SK-MEL-5 (cell line): ENCODE data around the gene ITGA7. TPM values are rescaled to one million over a fixed set of nuclear protein-coding genes. Genes with fewer than 3 reads are reported as not detected.
"Not testable (repeated sequence)": the region's sequence is repeated elsewhere in the genome, so short reads cannot be mapped to it uniquely, and the experiment has no call there.

Experiments
- DNase-seq: peaks from one replicate; pipeline ENCODE4 v3.0.0-alpha.2; 2016; ENCODE audit warnings: low read depth, low spot score
- in situ Hi-C: cut with HindIII; loops from 2 replicates; pipeline ENCODE4 v1.10.0; 2016; ENCODE audit warnings: low sequenced_read_pairs, high pct_unique_total_duplicates, low pct_unique_long_range_greater_than_20kb
- total RNA-seq: library from RNA; depleted of rRNA; stranded (reverse); fragments of >200 nt; shearing (Covaris generic); gene quantifications from 2 replicates; pipeline ENCODE4 v1.2.3, GENCODE V29; 2014

ITGA7 gene
- total RNA-seq, 1 experiment from 2014 or later = 60.5 TPM

DNA sequence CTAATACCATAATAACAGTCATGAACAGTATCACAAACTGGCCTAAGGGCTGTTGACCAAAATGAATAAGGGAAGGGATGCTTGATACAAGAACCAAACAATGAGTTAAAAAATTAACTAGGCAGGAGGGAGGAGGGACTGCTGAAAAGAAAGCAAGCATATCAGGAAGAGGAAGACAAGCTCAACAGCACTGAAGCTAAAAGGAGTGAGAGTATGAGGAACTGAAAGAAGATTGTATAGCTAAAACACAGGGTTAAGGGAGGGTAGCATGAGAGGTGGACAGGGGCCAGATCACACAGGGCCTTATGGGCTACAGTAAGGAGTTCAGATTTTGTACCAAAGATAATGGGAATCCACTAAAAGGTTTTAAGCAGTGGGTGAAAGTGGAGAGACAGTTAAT is 34.1 kb downstream of the ITGA7 start:
- DNase-seq = no peak
- in situ Hi-C loops = no loop called here

DNA sequence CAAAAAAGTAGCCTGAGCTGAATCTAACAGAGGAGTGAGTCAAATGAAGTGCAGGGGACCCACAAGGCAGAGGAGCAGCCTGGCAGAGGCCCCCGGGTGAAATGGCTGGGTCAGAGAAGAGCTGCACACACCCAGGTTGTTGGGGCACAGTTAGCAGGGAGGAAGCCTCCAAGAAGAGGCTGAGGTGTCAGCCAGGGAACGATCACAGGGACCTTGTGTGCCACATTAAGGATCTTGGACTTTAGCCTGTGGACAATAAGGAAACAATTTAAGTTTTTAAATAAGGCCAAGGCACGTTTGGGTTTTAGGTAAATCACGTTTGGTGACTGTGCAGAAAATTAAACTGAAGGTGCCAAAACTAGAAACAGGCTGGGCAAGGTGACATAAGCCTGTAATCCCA is 36.0 kb downstream of the ITGA7 start:
- DNase-seq = no peak
- in situ Hi-C loops = no loop called here

DNA sequence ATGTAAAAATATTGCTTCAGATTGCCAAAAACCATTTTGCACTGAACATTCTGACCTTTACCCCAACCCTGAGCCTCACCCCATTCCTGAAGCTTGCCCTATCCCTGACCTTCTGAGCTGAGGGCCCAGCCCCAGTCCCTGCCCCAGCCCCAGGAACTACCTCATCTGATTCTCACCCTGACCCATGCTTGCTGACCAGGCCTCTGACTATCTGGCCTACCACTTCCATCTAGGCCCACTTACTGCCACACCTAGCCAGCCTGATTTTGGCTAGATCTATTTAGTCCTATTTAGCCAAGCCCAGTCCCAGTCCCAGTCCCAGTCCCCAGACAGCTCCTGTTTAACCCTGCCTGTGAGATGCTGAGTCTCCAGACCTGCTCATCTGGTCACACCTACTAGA is 37.4 kb downstream of the ITGA7 start:
- in situ Hi-C loops = no loop called here
- DNase-seq = no peak

DNA sequence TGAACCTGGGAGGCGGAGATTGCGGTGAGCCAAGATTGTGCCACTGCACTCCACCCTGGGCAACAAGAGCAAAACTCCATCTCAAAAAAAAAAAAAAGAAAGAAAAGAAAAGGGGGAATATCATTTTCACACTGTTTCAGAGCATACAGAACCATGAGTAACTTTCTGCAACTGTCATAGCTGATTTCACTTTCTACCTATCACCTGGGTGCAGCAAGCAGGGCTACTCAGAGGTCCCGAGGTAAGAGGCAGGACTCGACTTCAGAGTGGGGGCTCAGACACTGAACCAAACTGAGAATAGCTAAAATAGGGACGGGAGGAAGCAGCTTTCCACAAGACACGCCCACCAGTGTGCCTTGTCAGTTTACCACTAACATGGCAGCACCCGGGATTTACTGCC is 41.2 kb downstream of the ITGA7 start:
- in situ Hi-C loops = no loop called here

DNA sequence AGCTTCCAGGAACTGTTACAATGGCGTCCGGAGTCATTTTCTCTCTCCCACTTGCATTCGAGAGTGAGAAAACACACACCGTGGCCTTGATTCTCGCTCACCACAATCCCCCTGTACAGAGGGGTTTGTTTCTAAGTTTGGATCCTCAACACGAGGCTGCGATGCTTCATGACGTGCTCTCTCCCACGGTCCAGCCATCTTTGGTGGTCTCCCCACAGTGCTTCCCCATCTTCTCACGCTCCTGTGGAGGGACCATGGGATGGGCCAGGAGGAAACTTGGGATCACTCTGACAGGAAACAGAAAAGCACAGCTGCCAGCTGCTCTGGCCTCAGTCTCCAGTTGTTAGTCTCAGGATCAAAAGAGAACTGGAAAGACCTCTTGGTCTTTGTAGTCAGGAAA is 42.9 kb downstream of the ITGA7 start:
- no peak for DNase-seq
- in situ Hi-C loops = no loop called here

More for the DNA sequence above, 41.2 kb downstream of the ITGA7 start:
- no peak for DNase-seq

DNA sequence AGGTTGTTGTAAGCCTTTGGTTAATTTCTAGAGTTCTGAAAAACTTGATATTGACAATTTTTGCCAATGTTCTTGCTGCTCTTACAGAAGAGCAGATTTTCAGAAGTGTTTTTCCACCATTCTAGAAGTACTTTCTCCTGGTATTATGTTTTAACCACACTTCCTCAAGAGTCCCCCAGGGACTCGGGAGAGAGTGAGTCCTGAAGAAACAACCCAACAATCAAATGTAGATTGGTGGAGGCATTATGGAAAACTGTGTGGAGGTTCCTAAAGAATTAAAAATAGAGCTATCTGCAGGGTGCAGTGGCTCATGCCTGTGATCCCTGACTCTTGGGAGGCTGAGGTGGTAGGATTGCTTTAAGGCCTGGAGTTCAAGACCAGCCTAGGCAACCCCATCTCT is 44.3 kb downstream of the ITGA7 start:
- in situ Hi-C loops = no loop called here
- no peak for DNase-seq

DNA sequence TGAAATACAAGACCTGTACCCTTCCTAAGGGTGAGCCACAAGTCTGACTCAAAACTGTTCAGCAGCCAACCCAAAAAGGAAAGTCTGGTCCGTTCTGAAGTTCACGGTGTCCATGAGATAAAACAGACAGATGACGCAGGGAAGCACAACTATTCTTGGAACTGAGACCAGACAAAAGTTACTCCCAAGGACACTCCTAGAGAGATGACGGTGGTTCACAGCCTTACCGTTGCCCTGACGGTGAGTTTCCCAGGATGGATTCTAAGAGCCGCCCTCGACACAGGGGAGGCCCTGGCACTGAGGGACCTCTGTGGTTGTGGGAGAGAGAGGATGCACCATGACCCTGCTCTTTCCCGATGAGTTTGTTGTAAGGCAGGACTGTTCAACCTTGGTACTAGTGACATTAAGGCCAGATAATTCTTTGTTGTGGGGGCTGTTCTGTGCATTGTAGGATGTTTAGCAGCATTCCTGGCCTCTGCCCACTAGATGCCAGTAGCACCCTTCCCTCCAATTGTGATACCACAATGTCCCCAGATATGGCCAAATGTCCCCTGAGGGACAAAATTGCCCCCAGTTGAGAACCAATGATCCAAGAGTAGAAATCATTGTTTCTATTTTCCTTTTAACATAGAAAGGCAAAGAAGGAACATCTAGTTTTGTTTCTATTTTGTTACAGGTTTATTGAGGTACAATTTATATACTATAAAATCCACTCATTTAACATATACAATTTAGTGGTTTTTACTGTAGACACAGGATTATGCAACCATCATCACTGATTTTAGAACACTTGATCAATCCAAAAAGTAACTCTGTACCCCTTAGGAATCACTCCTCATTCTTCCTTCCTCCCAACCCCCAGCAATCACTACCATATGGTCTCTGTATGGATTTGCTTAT is 48.0 kb downstream of the ITGA7 start:
- DNase-seq = peak; percentile 70
- in situ Hi-C loops = no loop called here

DNA sequence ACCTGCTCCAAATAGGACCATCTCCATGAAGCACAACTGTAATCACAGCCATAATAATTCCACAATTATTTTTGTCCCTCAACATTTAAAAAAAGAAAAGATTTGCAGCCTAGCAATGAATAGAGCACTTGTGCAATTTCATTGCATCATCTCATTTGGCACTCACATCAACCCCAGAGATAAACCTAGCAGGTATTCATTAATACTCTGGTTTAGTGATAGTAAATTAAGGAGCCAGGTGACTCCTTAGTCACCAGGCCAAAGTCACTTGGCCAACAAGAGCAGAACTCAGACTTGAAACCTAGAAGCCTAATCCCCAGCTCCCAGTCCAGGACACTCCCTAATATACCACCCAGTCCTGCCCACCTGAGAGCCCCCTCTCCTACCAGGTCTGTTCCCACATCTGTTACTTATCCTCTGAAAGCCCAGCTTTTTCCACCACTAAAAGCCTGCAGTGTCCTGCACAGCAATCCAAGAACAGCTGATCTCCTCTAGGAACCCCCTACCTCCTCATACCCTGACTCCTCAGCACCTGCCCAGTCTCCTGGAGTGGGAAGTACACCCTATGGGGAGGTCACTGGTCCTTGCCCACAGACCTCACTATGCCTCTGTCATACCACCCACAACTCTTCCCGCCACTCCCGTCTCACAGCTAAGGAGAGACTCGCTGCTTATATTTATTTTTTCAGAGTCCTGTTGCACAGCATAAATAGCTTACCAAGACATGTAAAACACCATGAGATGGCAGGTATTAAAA is 48.9 kb downstream of the ITGA7 start:
- DNase-seq = no peak
- in situ Hi-C loops = no loop called here

DNA sequence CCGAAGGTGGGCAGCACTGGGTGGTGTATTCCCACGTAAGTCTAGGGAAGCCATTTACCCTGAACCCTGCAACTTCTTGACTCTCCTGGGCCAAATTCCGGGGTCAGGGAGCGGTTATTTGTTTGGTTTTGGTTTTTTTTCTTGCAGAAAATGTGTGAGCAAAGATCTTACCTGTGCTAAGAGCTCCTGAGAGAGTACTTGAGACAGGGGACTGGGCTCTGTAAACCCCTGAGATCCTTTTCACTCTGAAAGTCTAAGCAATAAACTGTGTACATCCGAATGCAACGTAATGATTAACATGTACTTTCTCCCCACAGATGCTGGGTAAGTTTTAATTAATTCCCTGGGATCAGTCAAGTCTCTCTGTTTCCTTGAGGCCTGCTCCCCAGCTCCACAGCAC is 49.5 kb downstream of the ITGA7 start:
- no peak for DNase-seq
- in situ Hi-C loops = no loop called here

DNA sequence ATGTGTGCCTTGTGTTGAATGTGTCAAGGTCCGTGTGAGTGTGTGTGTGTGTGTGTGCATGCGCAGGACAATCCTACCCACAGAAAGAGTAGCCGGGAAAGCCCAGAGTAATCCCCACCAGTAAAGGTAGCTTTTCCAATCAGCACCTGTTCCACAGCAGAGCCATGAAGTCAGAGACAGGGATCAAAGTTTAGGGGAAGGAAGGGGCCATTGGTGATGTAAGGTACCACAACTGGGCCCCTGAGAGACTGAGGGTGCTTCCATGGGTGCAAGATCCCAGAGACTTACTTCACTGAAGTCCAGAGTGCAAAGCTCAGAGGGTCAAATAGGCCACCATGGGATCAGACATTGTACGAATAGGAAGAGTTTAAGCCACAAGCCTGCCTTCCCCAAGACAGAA is 50.5 kb downstream of the ITGA7 start:
- in situ Hi-C loops = no loop called here
- no peak for DNase-seq

DNA sequence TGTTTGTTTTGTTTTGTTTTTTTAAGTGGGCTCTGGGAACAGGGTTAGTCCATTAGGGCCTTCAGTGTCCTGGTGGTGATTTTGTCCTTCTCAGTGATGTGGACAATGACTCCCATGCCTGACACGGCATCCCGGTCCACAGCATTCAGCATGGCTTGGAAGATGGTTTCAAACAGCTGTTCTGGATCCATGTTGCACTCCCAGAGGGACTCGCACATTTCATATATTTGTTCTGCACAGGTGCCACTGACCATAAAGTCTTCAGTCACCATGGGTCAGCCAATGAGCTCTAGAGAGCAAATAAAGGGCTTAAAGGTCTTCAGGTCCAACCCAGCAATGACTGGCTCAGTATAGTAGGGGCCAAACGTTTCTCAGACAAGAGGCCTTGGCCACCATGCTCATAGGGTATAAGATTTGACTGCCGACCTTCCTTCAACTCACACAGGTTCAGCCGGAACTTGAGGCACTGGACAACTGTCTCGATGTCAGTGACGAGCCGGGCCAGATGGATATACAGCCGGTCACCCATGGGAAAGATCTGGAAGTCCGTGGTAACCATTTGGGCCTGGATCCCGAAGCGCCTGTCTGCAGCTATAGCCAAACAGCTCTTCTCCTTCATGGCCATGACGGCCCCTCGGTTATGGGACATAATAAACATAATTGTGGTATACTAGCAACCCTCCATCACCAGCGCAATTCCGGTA is 53.0 kb downstream of the ITGA7 start:
- DNase-seq = no peak
- in situ Hi-C loops = no loop called here

DNA sequence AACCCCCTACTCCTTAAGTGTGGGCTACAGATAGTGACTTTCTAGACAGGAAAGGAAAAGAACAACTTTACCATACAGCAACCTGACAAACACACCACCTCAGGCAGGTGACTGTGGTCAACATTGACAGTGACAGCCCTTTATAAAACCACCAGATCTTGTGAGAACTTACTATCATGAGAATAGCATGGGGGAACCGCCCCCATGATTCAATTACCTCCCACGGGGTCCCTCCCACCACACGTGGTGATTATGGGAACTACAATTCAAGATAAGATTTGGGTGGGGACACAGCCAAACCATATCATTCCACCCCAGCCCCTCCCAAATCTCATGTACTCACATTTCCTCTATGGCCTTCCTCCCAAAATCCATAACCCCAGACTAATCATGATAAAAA is 54.7 kb downstream of the ITGA7 start:
- in situ Hi-C loops = no loop called here
- no peak for DNase-seq

DNA sequence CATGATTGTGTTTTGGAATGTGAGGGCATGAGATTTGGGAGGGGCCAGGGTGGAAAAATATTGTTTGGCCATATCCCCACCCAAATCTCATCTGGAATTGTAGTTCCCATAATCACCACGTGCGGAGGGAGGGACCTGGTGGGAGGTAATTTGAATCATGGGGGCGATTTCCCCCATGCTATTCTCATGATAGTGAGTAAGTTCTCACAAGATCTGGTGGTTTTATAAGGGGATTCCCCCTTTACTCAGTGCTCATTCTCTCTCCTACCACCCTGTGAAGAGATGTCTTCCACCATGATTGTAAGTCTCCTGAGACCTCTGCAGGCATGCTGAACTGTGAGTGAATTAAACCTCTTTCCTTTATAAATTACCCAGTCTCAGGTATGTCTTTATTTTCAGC is 55.4 kb downstream of the ITGA7 start:
- in situ Hi-C loops = no loop called here
- DNase-seq = no peak

DNA sequence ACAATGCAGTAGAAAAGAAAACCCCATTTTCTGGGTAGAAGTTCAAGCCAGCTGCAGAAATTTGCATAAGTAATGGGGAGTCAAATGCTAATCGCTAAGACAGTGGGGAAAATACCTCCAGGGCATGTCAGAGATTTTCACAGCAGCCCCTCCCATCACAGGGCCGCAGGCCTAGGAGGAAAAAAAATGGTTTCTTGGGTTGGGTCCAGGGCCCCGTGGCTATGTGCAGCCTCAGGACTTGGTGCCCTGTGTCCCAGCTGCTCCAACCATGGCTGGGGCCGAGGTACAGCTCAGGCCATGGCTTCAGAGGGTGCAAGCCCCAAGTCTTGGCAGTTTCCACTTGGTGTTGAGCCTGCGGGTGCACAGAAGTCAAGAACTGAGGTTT is 56.4 kb downstream of the ITGA7 start:
- in situ Hi-C loops = no loop called here
- no peak for DNase-seq

DNA sequence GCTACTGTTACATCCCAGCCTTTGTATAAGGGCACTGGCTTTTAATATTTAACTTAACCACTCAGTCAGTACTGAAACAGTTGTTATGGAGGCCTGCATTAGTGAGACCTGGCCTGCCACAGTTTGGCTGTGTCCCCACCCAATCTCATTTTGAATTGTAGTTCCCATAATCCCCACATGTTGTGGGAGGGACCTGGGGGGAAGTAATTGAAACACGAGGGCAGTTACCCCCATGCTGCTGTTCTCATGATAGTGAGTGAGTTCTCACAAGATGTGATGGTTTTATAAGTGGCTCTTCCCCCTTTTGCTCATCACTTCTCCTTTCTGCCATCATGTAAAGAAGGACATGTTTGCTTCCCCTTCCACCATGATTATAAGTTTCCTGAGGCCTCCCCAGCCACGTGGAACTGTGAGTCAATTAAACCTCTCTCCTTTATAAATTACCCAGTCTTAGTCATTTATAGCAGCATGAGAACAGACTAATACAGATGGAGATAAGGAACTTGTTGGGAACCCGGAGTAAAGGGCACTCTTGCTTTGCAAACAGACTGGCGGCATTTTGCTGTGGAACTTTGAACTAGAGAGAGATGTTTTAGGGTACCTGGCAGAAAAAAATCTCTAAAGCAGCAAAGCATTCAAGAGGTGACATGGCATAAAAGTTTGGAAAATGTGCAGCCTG is 56.9 kb downstream of the ITGA7 start:
- DNase-seq, in situ Hi-C loops: not testable (repeated sequence)

DNA sequence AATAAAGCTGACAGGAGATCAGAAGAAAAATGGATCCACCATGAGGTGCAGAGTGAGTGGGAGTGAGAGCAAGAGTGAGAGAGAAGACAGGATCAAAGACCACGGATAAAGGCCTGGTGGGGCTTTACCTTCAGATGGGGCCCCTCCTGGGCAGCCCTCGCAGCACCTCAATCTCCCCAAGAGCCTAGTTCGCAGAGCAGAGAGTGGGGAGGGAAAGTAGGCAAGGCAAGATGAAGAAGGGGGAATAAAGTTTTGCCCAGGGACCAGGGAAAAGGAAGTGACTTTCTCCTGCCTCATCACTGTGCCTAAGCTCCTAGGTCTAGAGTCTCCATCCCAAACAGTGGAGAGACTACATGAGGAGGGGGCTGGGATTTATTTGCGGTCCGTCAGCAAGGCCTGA is 60.7 kb downstream of the ITGA7 start:
- DNase-seq = no peak
- in situ Hi-C loops = no loop called here

DNA sequence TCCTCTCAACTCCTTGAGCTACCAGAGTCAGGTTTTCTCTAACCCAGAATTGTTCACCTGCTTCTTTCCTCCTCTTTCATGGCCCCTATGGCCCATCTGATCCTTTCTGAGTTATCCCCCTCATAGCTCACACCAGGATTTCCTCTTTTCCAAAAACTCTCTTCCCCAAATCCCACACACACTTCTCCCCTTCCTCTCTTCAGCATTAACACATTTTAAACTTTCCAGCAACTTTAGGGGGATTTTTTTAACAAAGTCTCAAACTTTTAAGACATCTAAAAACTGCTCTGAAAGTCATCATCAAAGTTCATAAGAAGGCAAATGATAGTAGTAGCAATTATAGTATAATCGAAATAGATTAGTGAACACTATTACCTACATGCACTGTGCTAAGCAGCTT is 63.1 kb downstream of the ITGA7 start:
- in situ Hi-C loops = no loop called here
- no peak for DNase-seq

DNA sequence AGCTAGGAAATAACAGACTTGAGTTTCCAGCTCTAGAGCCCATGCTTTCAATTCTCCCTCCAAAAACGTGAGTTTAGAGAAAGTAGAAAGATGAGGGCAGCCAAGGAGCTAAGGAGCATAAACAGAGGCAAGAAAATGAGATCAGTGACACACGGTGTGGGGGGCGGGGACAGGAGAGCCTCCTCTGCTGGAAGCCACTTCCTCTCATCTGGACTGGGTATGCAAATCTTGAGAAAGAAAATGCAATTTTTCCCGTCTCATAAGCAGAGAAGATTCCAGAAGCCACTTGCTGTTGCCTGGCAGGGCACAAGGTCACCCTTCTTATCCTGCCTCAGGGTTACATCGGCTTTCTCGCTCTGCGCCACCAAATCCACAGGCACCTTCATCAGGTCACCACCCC is 65.0 kb downstream of the ITGA7 start:
- in situ Hi-C loops = no loop called here

More for the DNA sequence above, 65.0 kb downstream of the ITGA7 start:
- no peak for DNase-seq
